Measurements from ENCODE around the gene KRTAP5-5. TPM values are rescaled to one million over a fixed set of nuclear protein-coding genes. Genes with fewer than 3 reads are reported as not detected.

Gene KRTAP5-5
- total and polyA plus RNA-seq, 2 of the 13 experiments (the other 11 are each of a cell fraction or from before 2014, with no cell fraction given): not detected

DNA sequence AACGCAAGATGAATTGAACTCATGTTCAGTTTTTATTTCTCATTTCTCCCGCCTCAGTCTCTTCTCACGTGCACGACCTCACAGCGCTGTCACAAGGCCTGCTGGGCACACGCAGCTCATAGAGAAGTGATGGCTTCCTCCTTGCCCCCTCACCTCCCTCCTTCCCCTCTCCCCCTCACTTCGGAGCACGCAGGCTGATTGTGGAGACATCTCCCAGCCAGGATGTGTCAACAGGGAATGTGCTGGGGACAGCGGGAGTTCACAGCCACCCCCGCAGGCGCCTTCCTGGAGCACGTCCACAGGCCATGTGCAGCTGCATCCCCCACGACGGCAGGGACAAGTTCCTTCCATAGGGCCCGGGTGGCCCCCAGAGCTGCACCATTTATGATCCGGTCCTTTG, 38.3 kb downstream of the KRTAP5-5 start (continued):
- TF ChIP-seq, protein P1, sequence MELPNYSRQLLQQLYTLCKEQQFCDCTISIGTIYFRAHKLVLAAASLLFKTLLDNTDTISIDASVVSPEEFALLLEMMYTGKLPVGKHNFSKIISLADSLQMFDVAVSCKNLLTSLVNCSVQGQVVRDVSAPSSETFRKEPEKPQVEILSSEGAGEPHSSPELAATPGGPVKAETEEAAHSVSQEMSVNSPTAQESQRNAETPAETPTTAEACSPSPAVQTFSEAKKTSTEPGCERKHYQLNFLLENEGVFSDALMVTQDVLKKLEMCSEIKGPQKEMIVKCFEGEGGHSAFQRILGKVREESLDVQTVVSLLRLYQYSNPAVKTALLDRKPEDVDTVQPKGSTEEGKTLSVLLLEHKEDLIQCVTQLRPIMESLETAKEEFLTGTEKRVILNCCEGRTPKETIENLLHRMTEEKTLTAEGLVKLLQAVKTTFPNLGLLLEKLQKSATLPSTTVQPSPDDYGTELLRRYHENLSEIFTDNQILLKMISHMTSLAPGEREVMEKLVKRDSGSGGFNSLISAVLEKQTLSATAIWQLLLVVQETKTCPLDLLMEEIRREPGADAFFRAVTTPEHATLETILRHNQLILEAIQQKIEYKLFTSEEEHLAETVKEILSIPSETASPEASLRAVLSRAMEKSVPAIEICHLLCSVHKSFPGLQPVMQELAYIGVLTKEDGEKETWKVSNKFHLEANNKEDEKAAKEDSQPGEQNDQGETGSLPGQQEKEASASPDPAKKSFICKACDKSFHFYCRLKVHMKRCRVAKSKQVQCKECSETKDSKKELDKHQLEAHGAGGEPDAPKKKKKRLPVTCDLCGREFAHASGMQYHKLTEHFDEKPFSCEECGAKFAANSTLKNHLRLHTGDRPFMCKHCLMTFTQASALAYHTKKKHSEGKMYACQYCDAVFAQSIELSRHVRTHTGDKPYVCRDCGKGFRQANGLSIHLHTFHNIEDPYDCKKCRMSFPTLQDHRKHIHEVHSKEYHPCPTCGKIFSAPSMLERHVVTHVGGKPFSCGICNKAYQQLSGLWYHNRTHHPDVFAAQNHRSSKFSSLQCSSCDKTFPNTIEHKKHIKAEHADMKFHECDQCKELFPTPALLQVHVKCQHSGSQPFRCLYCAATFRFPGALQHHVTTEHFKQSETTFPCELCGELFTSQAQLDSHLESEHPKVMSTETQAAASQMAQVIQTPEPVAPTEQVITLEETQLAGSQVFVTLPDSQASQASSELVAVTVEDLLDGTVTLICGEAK (IDR thresholded peaks at IDR 0.05): no peak
- TF ChIP-seq, protein P1 (CRISPR knock-in tag; IDR thresholded peaks at IDR 0.05): no peak
- TF ChIP-seq SP4 (CRISPR knock-in tag; IDR thresholded peaks at IDR 0.05): no peak
- TF ChIP-seq ZNF367 (CRISPR knock-in tag; IDR thresholded peaks at IDR 0.05; ENCODE audit: borderline replicate concordance): no peak
- no peak for TF ChIP-seq ZFP36 (IDR thresholded peaks at IDR 0.05; ENCODE audit: borderline replicate concordance, low read depth, low read length, partially characterized antibody)
- peak; percentile 25; the same call in 1 of the 2 replicates for TF ChIP-seq SALL1 (CRISPR knock-in tag; IDR thresholded peaks at IDR 0.05)
- no peak for TF ChIP-seq ZNF567 (CRISPR knock-in tag; IDR thresholded peaks at IDR 0.05; ENCODE audit: borderline replicate concordance)
- no peak for TF ChIP-seq ZNF264 (CRISPR knock-in tag; IDR thresholded peaks at IDR 0.05)
- no peak for TF ChIP-seq HOXA7 (CRISPR knock-in tag; IDR thresholded peaks at IDR 0.05)
- TF ChIP-seq, protein P2, sequence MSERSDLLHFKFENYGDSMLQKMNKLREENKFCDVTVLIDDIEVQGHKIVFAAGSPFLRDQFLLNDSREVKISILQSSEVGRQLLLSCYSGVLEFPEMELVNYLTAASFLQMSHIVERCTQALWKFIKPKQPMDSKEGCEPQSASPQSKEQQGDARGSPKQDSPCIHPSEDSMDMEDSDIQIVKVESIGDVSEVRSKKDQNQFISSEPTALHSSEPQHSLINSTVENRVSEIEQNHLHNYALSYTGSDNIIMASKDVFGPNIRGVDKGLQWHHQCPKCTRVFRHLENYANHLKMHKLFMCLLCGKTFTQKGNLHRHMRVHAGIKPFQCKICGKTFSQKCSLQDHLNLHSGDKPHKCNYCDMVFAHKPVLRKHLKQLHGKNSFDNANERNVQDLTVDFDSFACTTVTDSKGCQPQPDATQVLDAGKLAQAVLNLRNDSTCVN (CRISPR knock-in tag; IDR thresholded peaks at IDR 0.05; ENCODE audit: borderline replicate concordance): no peak
- TF ChIP-seq, protein P3, sequence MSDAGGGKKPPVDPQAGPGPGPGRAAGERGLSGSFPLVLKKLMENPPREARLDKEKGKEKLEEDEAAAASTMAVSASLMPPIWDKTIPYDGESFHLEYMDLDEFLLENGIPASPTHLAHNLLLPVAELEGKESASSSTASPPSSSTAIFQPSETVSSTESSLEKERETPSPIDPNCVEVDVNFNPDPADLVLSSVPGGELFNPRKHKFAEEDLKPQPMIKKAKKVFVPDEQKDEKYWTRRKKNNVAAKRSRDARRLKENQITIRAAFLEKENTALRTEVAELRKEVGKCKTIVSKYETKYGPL (CRISPR knock-in tag; IDR thresholded peaks at IDR 0.05): no peak
- TF ChIP-seq NFYC (CRISPR knock-in tag; IDR thresholded peaks at IDR 0.05): no peak
- TF ChIP-seq KDM5B (CRISPR knock-in tag; IDR thresholded peaks at IDR 0.05; ENCODE audit: borderline replicate concordance): no peak
- no peak for TF ChIP-seq ZSCAN21 (CRISPR knock-in tag; IDR thresholded peaks at IDR 0.05; ENCODE audit: borderline replicate concordance)
- TF ChIP-seq ZSCAN12 (CRISPR knock-in tag; IDR thresholded peaks at IDR 0.05): no peak
- TF ChIP-seq, protein P4, sequence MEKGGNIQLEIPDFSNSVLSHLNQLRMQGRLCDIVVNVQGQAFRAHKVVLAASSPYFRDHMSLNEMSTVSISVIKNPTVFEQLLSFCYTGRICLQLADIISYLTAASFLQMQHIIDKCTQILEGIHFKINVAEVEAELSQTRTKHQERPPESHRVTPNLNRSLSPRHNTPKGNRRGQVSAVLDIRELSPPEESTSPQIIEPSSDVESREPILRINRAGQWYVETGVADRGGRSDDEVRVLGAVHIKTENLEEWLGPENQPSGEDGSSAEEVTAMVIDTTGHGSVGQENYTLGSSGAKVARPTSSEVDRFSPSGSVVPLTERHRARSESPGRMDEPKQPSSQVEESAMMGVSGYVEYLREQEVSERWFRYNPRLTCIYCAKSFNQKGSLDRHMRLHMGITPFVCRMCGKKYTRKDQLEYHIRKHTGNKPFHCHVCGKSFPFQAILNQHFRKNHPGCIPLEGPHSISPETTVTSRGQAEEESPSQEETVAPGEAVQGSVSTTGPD (CRISPR knock-in tag; IDR thresholded peaks at IDR 0.05): no peak
- no peak for TF ChIP-seq ZNF124 (CRISPR knock-in tag; IDR thresholded peaks at IDR 0.05)
- no peak for TF ChIP-seq KLF12 (CRISPR knock-in tag; IDR thresholded peaks at IDR 0.05; ENCODE audit: borderline replicate concordance)
- TF ChIP-seq ZBTB42 (CRISPR knock-in tag; IDR thresholded peaks at IDR 0.05): no peak
- TF ChIP-seq ZBTB38 (CRISPR knock-in tag; IDR thresholded peaks at IDR 0.05): peak; percentile 98
